ENCODE measurements around the gene ADAMTS15. TPM values are rescaled to one million over a fixed set of nuclear protein-coding genes. Genes with fewer than 3 reads are reported as not detected.

Gene ADAMTS15
- total RNA-seq, 1 experiment from 2014 or later, result 0.70 TPM

DNA sequence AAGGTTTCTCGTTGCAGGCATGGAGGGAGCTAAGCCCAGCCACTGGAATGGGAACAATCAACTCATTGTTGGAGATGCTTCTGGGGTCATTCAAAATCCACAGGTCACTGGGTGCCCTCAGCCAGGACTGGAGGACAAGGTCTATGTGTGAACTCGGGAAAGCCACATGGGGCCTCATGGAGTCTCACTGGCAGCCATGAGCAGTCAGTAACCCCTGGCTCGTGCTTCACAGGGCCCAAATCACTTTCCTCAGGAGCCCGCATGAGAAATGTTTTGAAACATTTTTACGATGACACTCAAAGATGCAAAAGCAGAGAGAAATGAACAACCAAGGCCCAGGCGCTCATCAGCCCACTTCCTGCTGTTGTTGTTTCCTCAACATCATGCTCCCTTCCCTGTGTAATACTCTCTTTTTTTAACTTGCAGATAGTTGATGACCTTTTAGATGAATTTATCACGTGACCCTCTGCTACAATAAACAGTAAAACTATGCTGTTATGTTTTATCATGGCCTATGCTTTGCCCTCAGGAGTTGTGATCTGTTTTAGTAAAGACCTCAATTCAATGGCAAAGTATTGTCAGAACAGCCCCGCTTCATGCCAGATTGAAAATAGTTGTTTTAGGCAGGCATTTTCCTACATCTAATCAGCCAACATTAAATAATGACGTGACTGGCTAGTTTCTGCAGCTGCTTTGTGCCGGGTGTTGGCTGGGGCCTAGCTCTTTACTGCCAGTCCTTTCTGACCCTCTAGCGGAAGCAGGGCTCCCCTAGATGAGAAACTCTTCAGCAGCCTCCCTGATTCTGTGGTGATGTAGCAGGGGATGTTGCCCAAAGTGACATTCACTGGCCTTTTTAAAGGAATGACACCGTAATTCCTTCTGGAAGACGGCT, 39.7 kb downstream of the ADAMTS15 start:
- intact Hi-C loops (cut with micrococcal nuclease), result no loop called here
- ChIA-PET CTCF (interaction anchor here (0.7 kb wide), 1 partner anchor 374 kb away, joined by 3 read pairs; no protein-coding TSS in a partner anchor), POLR2A (no interaction called here)
- peaks cover 5% of the 10 kb centered on the region for H3K36me3 Mint-ChIP-seq (ENCODE audit: insufficient read depth, unreplicated experiment)
- TF ChIP-seq, protein P1, sequence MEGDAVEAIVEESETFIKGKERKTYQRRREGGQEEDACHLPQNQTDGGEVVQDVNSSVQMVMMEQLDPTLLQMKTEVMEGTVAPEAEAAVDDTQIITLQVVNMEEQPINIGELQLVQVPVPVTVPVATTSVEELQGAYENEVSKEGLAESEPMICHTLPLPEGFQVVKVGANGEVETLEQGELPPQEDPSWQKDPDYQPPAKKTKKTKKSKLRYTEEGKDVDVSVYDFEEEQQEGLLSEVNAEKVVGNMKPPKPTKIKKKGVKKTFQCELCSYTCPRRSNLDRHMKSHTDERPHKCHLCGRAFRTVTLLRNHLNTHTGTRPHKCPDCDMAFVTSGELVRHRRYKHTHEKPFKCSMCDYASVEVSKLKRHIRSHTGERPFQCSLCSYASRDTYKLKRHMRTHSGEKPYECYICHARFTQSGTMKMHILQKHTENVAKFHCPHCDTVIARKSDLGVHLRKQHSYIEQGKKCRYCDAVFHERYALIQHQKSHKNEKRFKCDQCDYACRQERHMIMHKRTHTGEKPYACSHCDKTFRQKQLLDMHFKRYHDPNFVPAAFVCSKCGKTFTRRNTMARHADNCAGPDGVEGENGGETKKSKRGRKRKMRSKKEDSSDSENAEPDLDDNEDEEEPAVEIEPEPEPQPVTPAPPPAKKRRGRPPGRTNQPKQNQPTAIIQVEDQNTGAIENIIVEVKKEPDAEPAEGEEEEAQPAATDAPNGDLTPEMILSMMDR (IDR thresholded peaks at IDR 0.05; ENCODE audit: unreplicated experiment), result no peak
- no peak overlapping the region for H3K27ac Mint-ChIP-seq (ENCODE audit: low read depth, unreplicated experiment)
- DNase-seq (ENCODE audit: unreplicated experiment), result no peak
- H3K4me3 Mint-ChIP-seq (ENCODE audit: unreplicated experiment), result no peak overlapping the region
- no peaks in the 10 kb centered on the region for H3K4me1 Mint-ChIP-seq (ENCODE audit: insufficient read depth, unreplicated experiment)
- no peaks in the 10 kb centered on the region for H3K27me3 Mint-ChIP-seq (ENCODE audit: insufficient read depth, unreplicated experiment)
- no peaks in the 10 kb centered on the region for H3K9me3 Mint-ChIP-seq (ENCODE audit: unreplicated experiment)
- no TSS peak for BruUV-seq (replicated peaks)

DNA sequence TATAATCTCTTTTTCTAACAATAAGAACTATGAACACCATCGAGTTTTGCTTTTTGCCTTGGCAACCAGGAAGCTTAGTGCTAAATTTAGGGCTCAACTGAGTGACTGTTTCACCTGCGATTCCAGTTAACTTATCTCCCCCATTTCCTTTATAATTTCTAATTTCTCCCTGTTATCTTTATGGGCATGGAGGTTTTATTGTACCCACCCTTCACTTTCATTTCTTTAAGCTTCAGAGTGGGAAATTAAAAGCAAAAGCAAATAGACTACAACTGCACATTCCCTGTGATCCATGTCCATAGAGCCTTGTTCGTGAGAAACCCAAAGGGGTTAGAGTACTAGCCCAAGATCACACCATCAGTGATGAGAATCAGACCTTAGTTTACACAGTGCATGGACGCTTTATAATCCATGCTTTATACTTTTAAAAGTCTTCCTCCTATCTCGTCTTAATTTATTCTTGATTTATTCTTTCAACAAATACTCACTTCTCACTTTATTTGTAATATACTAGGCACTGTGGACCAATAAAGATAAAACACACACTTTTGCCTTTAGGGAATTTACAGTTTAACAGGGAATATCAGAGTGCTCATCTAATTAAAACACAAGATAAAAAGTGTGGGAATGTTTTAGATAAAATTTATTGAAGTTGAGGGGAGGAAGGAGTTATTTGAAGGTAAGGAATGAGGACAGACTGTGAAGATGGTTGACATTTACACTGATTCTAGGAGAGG, 40.6 kb downstream of the ADAMTS15 start:
- DNase-seq (ENCODE audit: unreplicated experiment), result no peak
- H3K4me1 Mint-ChIP-seq (ENCODE audit: insufficient read depth, unreplicated experiment), result no peaks in the 10 kb centered on the region
- no TSS peak for BruUV-seq (replicated peaks)
- no peak overlapping the region for H3K4me3 Mint-ChIP-seq (ENCODE audit: unreplicated experiment)
- peaks cover 5% of the 10 kb centered on the region for H3K36me3 Mint-ChIP-seq (ENCODE audit: insufficient read depth, unreplicated experiment)
- no peaks in the 10 kb centered on the region for H3K9me3 Mint-ChIP-seq (ENCODE audit: unreplicated experiment)
- CTCF ChIA-PET, result interaction anchor here (0.7 kb wide), 1 partner anchor 346 kb away, joined by 4 read pairs; no protein-coding TSS in a partner anchor
- no peaks in the 10 kb centered on the region for H3K27me3 Mint-ChIP-seq (ENCODE audit: insufficient read depth, unreplicated experiment)
- intact Hi-C loops (cut with micrococcal nuclease), result no loop called here
- H3K27ac Mint-ChIP-seq (ENCODE audit: low read depth, unreplicated experiment), result no peak overlapping the region
- POLR2A ChIA-PET, result no interaction called here
- TF ChIP-seq, protein P1 (IDR thresholded peaks at IDR 0.05; ENCODE audit: unreplicated experiment), result no peak

DNA sequence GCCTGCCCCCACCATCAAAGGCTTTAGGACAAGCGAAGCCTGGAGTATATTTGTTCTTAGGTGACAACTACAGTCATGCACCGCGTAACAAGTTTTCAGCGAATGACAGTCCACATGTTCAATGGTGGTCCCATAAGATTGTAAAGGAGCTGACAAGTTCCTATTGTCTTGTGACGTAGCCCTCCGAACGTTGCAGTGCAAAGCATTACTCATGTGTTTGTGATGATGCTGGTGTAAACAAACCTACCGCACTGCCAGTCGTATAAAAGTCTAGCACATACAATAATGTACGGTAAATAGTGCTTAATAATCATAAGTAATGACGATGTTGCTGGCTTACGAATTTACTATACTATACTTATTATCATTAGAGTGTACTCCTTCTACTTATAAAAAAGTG, 41.3 kb downstream of the ADAMTS15 start:
- no peak for DNase-seq (ENCODE audit: unreplicated experiment)
- H3K36me3 Mint-ChIP-seq (ENCODE audit: insufficient read depth, unreplicated experiment), result peaks cover 5% of the 10 kb centered on the region
- CTCF ChIA-PET, result interaction anchor here (0.6 to 0.7 kb wide), 2 partner anchors 22 to 39 kb away, joined by 3 to 4 read pairs; no protein-coding TSS in a partner anchor
- intact Hi-C loops (cut with micrococcal nuclease), result no loop called here
- H3K4me1 Mint-ChIP-seq (ENCODE audit: insufficient read depth, unreplicated experiment), result no peaks in the 10 kb centered on the region
- no TSS peak for BruUV-seq (replicated peaks)
- TF ChIP-seq, protein P1 (IDR thresholded peaks at IDR 0.05; ENCODE audit: unreplicated experiment), result no peak
- H3K27me3 Mint-ChIP-seq (ENCODE audit: insufficient read depth, unreplicated experiment), result no peaks in the 10 kb centered on the region
- POLR2A ChIA-PET, result no interaction called here
- H3K27ac Mint-ChIP-seq (ENCODE audit: low read depth, unreplicated experiment), result no peak overlapping the region
- H3K9me3 Mint-ChIP-seq (ENCODE audit: unreplicated experiment), result no peaks in the 10 kb centered on the region
- no peak overlapping the region for H3K4me3 Mint-ChIP-seq (ENCODE audit: unreplicated experiment)
